ENCODE results near the gene COG5.

The COG5 gene

DNA sequence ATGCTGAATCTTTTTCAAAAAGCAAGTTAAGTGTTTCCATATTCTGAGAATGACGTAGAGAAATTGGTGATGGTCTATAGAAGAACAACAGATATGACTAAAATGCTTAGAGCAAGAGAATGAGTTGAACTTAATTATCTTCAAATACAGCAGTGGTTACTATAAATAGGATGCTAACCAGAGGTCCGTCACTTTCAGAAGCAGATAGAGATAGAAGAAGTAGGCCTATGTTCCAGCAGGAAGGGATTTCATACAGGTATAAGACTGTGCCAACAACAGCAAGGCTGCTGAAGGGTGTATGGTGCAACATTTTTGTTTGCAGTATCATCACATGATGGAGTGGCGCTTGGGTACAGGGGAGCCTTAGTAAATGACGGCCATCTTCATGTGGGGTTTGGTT, 326.3 kb downstream of the COG5 start:
- TF ChIP-seq, protein P1, sequence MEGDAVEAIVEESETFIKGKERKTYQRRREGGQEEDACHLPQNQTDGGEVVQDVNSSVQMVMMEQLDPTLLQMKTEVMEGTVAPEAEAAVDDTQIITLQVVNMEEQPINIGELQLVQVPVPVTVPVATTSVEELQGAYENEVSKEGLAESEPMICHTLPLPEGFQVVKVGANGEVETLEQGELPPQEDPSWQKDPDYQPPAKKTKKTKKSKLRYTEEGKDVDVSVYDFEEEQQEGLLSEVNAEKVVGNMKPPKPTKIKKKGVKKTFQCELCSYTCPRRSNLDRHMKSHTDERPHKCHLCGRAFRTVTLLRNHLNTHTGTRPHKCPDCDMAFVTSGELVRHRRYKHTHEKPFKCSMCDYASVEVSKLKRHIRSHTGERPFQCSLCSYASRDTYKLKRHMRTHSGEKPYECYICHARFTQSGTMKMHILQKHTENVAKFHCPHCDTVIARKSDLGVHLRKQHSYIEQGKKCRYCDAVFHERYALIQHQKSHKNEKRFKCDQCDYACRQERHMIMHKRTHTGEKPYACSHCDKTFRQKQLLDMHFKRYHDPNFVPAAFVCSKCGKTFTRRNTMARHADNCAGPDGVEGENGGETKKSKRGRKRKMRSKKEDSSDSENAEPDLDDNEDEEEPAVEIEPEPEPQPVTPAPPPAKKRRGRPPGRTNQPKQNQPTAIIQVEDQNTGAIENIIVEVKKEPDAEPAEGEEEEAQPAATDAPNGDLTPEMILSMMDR (IDR thresholded peaks at IDR 0.05; ENCODE audit: insufficient read depth, low read depth, low read length, missing control alignments), result no peak
- no peak overlapping the region for H3K4me3 ChIP-seq (ENCODE audit: low read depth, low read length)
- no peak for DNase-seq (ENCODE audit: low read depth)

DNA sequence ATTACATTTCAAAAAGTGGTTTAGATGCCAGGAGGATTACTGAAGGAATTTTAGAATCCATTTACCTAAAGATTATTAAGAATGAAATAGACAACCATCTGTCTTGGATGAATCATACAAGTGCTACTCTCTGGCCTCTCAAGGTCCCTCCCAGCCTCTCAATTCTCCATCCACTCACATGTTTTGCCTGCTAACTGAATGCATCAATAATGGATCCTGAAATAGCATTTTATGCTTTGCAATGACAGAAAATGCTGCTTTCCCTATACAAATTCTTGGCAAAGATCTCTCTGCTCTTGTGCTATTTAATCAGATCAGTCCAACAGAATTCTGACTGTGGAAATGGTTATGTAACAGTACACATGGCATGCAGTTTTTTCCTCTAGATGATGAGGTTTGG, 326.9 kb downstream of the COG5 start:
- H3K4me3 ChIP-seq (ENCODE audit: low read depth, low read length), result no peak overlapping the region
- DNase-seq (ENCODE audit: low read depth), result no peak
- TF ChIP-seq, protein P1 (IDR thresholded peaks at IDR 0.05; ENCODE audit: insufficient read depth, low read depth, low read length, missing control alignments), result no peak

DNA sequence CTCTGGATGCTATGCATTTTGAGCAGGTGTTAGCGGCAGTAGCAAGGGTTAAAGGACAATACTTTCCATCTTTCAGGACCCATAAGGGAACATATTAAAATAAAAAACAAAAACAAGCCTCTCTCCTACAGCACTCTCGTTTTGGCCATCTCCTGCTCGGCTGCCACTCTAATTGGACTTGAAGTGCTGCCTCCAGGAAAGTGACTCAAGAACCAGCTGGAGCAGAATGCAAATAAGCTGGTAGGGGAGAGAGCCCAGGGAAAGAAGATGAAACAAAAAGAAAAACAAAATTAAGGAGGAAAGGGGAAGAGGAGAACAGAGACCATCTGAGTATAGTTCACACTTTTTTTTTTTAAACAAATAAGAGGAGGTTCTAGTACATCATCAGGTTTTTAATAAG, 329.3 kb downstream of the COG5 start:
- no peak overlapping the region for H3K4me3 ChIP-seq (ENCODE audit: low read depth, low read length)
- DNase-seq (ENCODE audit: low read depth), result no peak
- TF ChIP-seq, protein P1 (IDR thresholded peaks at IDR 0.05; ENCODE audit: insufficient read depth, low read depth, low read length, missing control alignments), result no peak

DNA sequence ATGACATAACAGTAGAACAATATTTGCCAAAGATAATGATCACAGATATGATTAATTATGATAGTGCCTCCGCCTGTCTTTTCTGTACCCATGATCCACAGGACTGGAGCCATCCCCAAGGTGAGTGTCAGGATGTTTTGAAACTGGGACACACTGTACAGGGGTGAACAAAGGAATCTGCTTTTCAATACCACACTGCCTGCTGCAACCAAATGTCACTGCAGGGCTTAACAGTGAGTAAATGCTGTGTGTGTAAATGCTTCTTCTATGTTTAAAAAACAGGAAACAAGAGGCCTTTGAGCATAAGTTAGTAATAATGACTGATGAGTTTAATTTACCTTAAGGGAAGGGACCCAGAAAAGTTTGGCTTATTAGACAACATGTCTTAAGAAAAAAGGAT, 329.7 kb downstream of the COG5 start:
- no peak overlapping the region for H3K4me3 ChIP-seq (ENCODE audit: low read depth, low read length)
- TF ChIP-seq, protein P1 (IDR thresholded peaks at IDR 0.05; ENCODE audit: insufficient read depth, low read depth, low read length, missing control alignments), result no peak
- DNase-seq (ENCODE audit: low read depth), result no peak

DNA sequence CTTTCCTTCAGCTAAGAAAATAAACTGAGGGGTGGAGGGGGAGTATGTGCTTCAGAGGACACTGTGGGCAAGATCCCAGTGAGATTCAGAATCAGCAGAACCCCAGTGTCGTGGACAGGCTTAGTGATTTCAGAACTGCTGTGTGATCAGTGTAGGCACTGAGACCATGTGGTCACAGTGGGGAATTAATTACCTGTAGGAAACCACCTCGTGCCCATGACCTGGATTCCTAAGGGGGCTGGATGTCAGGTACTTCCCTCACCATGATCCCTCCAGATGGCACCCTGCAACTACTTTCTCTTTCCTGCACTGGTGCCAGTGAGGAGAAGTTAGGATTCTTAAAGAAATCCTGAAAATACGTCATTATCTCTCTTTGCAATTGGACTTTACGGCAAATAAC, 330.5 kb downstream of the COG5 start:
- H3K4me3 ChIP-seq (ENCODE audit: low read depth, low read length), result no peak overlapping the region
- TF ChIP-seq, protein P1 (IDR thresholded peaks at IDR 0.05; ENCODE audit: insufficient read depth, low read depth, low read length, missing control alignments), result no peak
- peak; percentile 14 for DNase-seq (ENCODE audit: low read depth)

DNA sequence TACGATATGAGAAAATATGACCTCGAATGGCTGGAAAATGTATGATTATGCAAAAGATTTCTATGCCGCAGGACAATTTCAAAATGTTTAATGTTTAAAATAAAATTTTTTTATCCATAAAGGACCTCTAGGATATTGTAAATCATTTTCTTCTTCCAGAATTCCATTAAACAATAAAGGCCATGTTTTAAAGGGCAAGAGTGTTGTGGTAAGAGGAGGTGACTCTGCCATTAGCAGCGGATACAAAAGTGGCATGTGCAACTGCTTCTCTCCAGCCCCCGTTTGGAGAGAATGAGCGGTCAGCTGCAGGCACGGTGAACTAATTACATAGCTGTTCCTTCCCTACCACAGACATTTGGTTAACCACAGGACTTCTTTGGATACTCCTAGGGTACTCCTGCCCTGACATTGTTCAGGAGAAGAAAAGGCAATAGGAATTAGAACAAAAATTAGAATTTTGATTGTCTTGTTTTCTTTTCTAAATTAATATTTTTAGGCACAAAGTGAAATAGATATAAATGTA, 331.1 kb downstream of the COG5 start:
- no peak overlapping the region for H3K4me3 ChIP-seq (ENCODE audit: low read depth, low read length)
- no peak for DNase-seq (ENCODE audit: low read depth)
- TF ChIP-seq, protein P1 (IDR thresholded peaks at IDR 0.05; ENCODE audit: insufficient read depth, low read depth, low read length, missing control alignments), result no peak

DNA sequence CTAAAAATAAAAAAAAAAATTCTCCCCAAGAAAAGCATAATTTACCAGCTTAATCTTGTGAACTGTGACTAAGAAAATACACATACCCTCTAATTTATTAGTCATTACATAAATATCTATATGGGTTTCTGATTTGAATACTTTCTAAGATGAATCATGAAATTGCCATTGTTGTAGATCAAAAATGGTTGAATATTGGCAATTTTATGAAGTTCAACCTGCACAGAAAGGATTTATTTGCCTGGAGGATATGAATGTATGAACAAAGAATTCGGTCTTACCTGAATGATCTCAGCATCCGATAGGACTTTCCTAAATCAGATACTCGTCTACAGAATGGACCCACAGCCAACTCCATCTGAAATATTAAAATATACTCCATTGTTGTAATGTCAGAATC, 333.4 kb downstream of the COG5 start:
- DNase-seq (ENCODE audit: low read depth), result no peak
- H3K4me3 ChIP-seq (ENCODE audit: low read depth, low read length), result no peak overlapping the region
- TF ChIP-seq, protein P1 (IDR thresholded peaks at IDR 0.05; ENCODE audit: insufficient read depth, low read depth, low read length, missing control alignments), result no peak

Measured in GM12865 (cell line).